Loucy (cell line): ENCODE measurements around the gene AVPR1B.

Experiments used
- CTCF ChIP-seq: fragments of 200-600 bp; sonication (generic); conservative IDR thresholded peaks from 2 replicates; pipeline ENCODE4 v1.5.1; 2014; ENCODE audit warnings: mild to moderate bottlenecking, antibody characterized with exemption, low read length
- EZH2phosphoT487 ChIP-seq: fragments of 200-600 bp; IDR thresholded peaks from 2 replicates; pipeline ENCODE4 v1.6.1; 2018; ENCODE audit warnings: antibody characterized with exemption, mild to moderate bottlenecking, moderate library complexity, borderline replicate concordance

GRCh38 chr1:206142011-206142410 is 24.8 kb upstream of the AVPR1B start:
- no peak for TF ChIP-seq CTCF
- no peak for TF ChIP-seq EZH2phosphoT487
